Neutrophil (primary cell): ENCODE results near the gene OR5K1.

Experiments used
- H3K27ac ChIP-seq: fragments of 200-600 bp; sonication (generic); 2 replicates; pipeline ENCODE4 v1.5.1; 2016; ENCODE audit warnings: mild to moderate bottlenecking, moderate library complexity
- H3K27me3 ChIP-seq: fragments of 200-600 bp; sonication (generic); 2 replicates; pipeline ENCODE4 v1.6.0; 2016; ENCODE audit warnings: mild to moderate bottlenecking
- H3K36me3 ChIP-seq: fragments of 200-600 bp; sonication (generic); 2 replicates; pipeline ENCODE4 v1.5.1; 2017
- H3K4me1 ChIP-seq, 2 experiments: fragments of 200-600 bp in 1 of 2; sonication (generic) in 1 of 2; 1 replicate in 1 of 2; 2 replicates in 1 of 2; pipeline versions ENCODE4 v1.5.1 to v1.6.1; 2013 to 2016; ENCODE audit warnings: low read depth in 1 of 2, low read length in 1 of 2, mild to moderate bottlenecking in 1 of 2, moderate library complexity in 1 of 2; ENCODE audit not compliant: control insufficient read depth in 1 of 2, insufficient read depth in 1 of 2
- H3K4me3 ChIP-seq, 2 experiments: fragments of 200-600 bp in 1 of 2; sonication (generic) in 1 of 2; 1 replicate in 1 of 2; 2 replicates in 1 of 2; pipeline ENCODE4 v1.5.1; 2013 to 2016; ENCODE audit warnings: low read depth in 1 of 2, low read length in 1 of 2, mild to moderate bottlenecking in 1 of 2, moderate library complexity in 1 of 2
- H3K9me3 ChIP-seq: fragments of 200-600 bp; sonication (generic); 2 replicates; pipeline ENCODE4 v1.5.1; 2016
- CTCF ChIP-seq: fragments of 200-600 bp; sonication (generic); IDR thresholded peaks from 2 replicates; pipeline ENCODE4 v1.5.1; 2016; ENCODE audit warnings: antibody characterized with exemption

OR5K1 gene

GRCh38 chr3:98482717-98483482, 19.9 kb downstream of the OR5K1 start:
- peaks cover 2% of the 10 kb centered on the region for H3K9me3 ChIP-seq
- no peaks in the 10 kb centered on the region for H3K36me3 ChIP-seq
- H3K4me3 ChIP-seq = no peak overlapping the region
- H3K27me3 ChIP-seq = no peaks in the 10 kb centered on the region
- H3K4me1 ChIP-seq = no peaks in the 10 kb centered on the region
- no peak for TF ChIP-seq CTCF
- no peak overlapping the region for H3K27ac ChIP-seq

GRCh38 chr3:98483626-98484025, 20.6 kb downstream of the OR5K1 start:
- H3K27ac ChIP-seq = no peak overlapping the region

GRCh38 chr3:98497381-98497780, 34.4 kb downstream of the OR5K1 start, which contains the start of gene OR5K2:
OR5K2 (plus strand) TSS chr3:98497681; CDS start chr3:98497681, 0 bp downstream.
- H3K27ac ChIP-seq = no peak within 1 kb of the TSS
- TF ChIP-seq CTCF = no peak

More at GRCh38 chr3:98483626-98484025, 20.6 kb downstream of the OR5K1 start:
- Histone ChIP-seq H3K9me3 (peaks cover 2% of the 10 kb centered on the region), H3K4me1 (no peaks in the 10 kb centered on the region), H3K4me3 (no peak overlapping the region), H3K27me3 (no peaks in the 10 kb centered on the region), H3K36me3 (no peaks in the 10 kb centered on the region)
- no peak for TF ChIP-seq CTCF

GRCh38 chr3:98500019-98500418, 37.0 kb downstream of the OR5K1 start:
- Histone ChIP-seq H3K27me3 (peaks cover 2% of the 10 kb centered on the region), H3K9me3 (no peaks in the 10 kb centered on the region), H3K27ac (no peak overlapping the region), H3K36me3 (no peaks in the 10 kb centered on the region), H3K4me3 (no peak overlapping the region), H3K4me1 (no peaks in the 10 kb centered on the region)
- no peak for TF ChIP-seq CTCF

More at GRCh38 chr3:98497381-98497780, 34.4 kb downstream of the OR5K1 start, which contains the start of gene OR5K2:
- peaks cover 9% of the 10 kb centered on the region for H3K27me3 ChIP-seq
- H3K4me3 ChIP-seq = no peak within 1 kb of the TSS
- no peaks in the 10 kb centered on the region for H3K36me3 ChIP-seq
- no peaks in the 10 kb centered on the region for H3K9me3 ChIP-seq
- H3K4me1 ChIP-seq = no peaks in the 10 kb centered on the region

GRCh38 chr3:98501270-98501669, 38.3 kb downstream of the OR5K1 start:
- Histone ChIP-seq H3K36me3 (no peaks in the 10 kb centered on the region), H3K4me3 (no peak overlapping the region), H3K27ac (no peak overlapping the region), H3K9me3 (no peaks in the 10 kb centered on the region), H3K27me3 (no peaks in the 10 kb centered on the region), H3K4me1 (no peaks in the 10 kb centered on the region)
- no peak for TF ChIP-seq CTCF
